Activated CD4-positive, alpha-beta memory T cell treated with anti-CD3 and anti-CD28 coated beads for 36 hours (primary cell): ENCODE measurements around the gene SLC25A10. TPM values are rescaled to one million over a fixed set of nuclear protein-coding genes. Genes with fewer than 3 reads are reported as not detected.
"Not testable (repeated sequence)": the region's sequence is repeated elsewhere in the genome, so short reads cannot be mapped to it uniquely, and the experiment has no call there.

Source experiments
- CTCF ChIA-PET: fragments of 350-600 bp; sonication (Branson Sonifier 250); formaldehyde crosslinking; loops from one replicate; lab custom pipeline; 2021; ENCODE audit warnings: antibody characterized with exemption, inconsistent platforms; lab: Charles Lee
- POLR2A ChIA-PET: fragments of 350-600 bp; sonication (Branson Sonifier 250); formaldehyde crosslinking; loops from one replicate; lab custom pipeline; 2021; ENCODE audit warnings: antibody characterized with exemption; lab: Charles Lee
- DNase-seq: peaks from one replicate; pipeline ENCODE4 v3.0.0-alpha.2; 2020
- H3K27ac Mint-ChIP-seq: one replicate; pipeline ENCODE4 v1.8.0; 2021; ENCODE audit warnings: mixed read lengths
- H3K27me3 Mint-ChIP-seq: one replicate; pipeline ENCODE4 v1.8.0; 2021; ENCODE audit warnings: mixed read lengths
- H3K36me3 Mint-ChIP-seq: one replicate; pipeline ENCODE4 v1.8.0; 2021; ENCODE audit warnings: mixed read lengths
- H3K4me1 Mint-ChIP-seq: one replicate; pipeline ENCODE4 v1.8.0; 2021; ENCODE audit warnings: low read depth, mixed read lengths
- H3K4me3 Mint-ChIP-seq: one replicate; pipeline ENCODE4 v1.8.0; 2021; ENCODE audit warnings: mild to moderate bottlenecking, mixed read lengths
- H3K9me3 Mint-ChIP-seq: one replicate; pipeline ENCODE4 v1.8.0; 2021; ENCODE audit warnings: mixed read lengths
- intact Hi-C: fragments of 100-400 bp; cut with micrococcal nuclease; formaldehyde crosslinking; loops from one replicate; pipeline ENCODE4 v1.15.1; 2023
- total RNA-seq, 2 experiments: library from RNA; stranded (reverse); gene quantifications; one replicate each; pipeline ENCODE4 v1.2.3, GENCODE V29; 2021

The SLC25A10 gene
- total RNA-seq, 2 experiments from 2014 or later, result 25.1 to 25.7 TPM

DNA sequence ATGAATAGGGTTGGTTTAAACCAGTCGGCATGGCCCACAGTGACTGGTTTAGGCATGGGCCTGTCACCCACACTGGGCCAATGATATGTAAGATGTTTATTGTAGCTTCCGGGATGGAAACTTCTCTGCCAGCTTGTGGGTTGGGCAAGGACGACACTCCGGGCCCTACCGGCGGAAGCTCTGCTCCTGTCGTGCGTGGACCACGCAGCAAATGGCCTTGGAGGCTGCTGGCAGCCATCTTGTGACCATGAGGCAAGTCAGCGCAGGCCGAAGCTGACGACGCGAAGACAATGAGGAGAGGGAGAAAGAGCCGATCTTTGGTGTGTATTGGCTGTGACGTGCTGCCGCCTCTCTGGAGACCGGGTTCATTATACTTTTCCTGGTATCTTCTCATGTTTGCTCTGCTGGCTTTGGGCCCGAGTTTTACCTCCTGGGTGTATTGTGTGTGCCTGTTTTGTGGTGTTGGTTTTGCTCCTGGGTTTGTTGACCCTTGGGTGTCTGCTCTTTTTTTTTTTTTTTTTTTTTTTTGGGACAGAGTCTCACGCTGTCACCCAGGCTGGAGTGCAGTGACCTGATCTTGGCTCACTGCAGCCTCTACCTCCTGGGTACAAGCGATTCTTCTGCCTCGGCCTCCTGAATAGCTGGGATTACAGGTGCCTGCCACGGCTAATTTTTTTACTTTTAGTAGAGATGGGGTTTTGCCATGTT, 15.4 kb downstream of the SLC25A10 start:
- DNase-seq, result no peak
- H3K27me3 Mint-ChIP-seq, result peaks cover 25% of the 10 kb centered on the region
- CTCF ChIA-PET, result no interaction called here
- H3K9me3 Mint-ChIP-seq, result no peaks in the 10 kb centered on the region
- H3K4me1 Mint-ChIP-seq, result no peaks in the 10 kb centered on the region
- intact Hi-C loops, result no loop called here
- no peaks in the 10 kb centered on the region for H3K36me3 Mint-ChIP-seq
- no peak overlapping the region for H3K4me3 Mint-ChIP-seq
- POLR2A ChIA-PET, result no interaction called here
- H3K27ac Mint-ChIP-seq, result no peak overlapping the region

DNA sequence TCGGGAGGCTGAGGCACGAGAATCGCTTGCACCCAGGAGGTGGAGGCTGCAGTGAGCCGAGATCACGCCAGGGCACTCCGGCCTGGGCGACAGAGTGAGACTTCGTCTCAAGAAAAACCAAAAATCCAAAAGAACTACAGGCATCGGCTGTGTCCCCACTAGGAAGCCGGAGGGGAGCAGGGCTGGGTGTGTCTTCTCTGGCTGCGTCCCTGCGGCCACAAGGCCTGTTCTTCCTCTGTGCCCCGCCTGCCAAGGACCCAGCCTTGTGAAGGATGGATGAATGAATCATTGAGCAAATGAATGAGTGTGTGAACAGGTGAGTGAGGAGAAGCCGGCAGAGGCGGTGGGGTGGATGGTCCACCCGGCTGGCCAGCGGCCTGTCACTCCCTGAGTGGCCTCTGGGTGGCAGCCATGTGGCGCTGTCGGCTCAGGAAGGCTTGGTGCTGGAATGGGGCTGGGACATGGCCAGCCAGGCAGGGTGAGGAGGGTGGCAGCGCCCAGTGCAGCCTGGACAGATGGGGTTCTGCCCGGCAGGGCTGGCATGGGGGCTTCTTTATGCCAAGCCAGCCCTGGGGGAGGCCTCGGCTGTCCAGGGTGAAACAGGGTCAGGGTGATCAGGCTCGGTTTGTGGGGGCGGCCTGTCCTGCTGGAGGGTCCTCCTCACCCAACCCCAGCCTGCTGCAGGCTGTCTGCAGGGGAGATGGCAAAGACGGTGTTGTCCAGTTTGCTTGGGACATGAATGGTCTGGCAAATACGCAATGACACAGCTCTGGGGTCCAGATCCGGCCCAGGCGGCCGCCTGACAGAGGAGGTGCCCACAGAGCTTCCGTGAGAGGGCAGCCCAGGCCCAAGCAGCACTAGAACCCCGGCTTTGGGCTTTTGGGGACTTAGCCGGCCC, 21.7 kb downstream of the SLC25A10 start:
- H3K9me3 Mint-ChIP-seq, result no peaks in the 10 kb centered on the region
- H3K4me1 Mint-ChIP-seq, result peaks cover 10% of the 10 kb centered on the region
- peak; percentile 85 for DNase-seq
- ChIA-PET POLR2A (no interaction called here), CTCF (interaction anchor here (0.6 to 1.8 kb wide), 6 partner anchors 9 to 226 kb away, joined by 3 to 5 read pairs (median 3); no protein-coding TSS in a partner anchor)
- H3K27ac Mint-ChIP-seq, result no peak overlapping the region
- H3K4me3 Mint-ChIP-seq, result no peak overlapping the region
- intact Hi-C loops, result no loop called here
- peaks cover 23% of the 10 kb centered on the region for H3K27me3 Mint-ChIP-seq
- no peaks in the 10 kb centered on the region for H3K36me3 Mint-ChIP-seq

DNA sequence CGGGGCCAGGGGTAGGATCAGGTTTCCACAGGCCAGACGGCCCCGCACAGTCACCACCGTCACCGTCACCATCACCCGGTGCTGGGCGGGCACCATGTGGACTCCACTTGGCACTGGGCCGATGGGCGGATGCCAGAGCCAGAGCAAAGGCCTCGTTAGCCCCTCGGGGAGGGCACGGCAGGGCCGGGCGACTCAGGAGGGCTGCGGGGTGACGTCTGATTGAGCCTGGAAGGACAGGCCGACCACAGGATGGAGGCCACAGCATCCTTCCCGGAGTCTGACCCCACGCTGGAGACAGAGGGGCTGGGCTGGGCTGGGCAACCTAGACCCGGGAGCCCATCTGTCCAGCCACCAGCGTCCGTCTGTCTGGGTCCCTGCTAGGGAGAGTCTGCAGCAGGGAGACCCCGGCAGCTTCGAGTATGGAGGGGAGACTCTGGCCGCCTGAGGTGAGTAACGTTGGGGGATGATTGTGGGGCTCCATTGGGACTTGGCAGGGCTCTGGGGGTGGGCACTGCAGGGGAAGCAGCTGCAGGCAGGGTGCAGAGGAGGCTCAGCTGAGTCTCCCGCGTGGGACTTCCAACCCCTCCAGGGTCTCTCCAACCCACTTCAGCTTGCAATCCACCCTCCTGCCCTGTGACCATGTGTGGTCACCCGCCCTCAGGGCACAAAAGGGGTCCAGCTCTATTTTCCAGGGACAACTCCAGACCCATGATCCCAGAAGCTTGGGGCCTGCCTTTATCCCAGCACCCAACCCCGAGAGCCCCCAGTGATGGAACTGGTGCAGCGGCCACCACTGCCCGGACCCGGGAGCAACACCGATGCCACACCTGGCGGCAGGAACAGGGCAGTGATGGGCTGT, 22.6 kb downstream of the SLC25A10 start:
- no peaks in the 10 kb centered on the region for H3K36me3 Mint-ChIP-seq
- ChIA-PET CTCF (interaction anchor here (0.6 to 1.8 kb wide), 7 partner anchors 9 to 288 kb away, joined by 3 to 5 read pairs (median 4); partner anchors contain the start of genes CENPX, LRRC45 and MCRIP1), POLR2A (no interaction called here)
- no peaks in the 10 kb centered on the region for H3K9me3 Mint-ChIP-seq
- peaks cover 23% of the 10 kb centered on the region for H3K27me3 Mint-ChIP-seq
- DNase-seq, result no peak
- peaks cover 10% of the 10 kb centered on the region for H3K4me1 Mint-ChIP-seq
- H3K27ac Mint-ChIP-seq, result no peak overlapping the region
- no peak overlapping the region for H3K4me3 Mint-ChIP-seq
- intact Hi-C loops, result no loop called here

DNA sequence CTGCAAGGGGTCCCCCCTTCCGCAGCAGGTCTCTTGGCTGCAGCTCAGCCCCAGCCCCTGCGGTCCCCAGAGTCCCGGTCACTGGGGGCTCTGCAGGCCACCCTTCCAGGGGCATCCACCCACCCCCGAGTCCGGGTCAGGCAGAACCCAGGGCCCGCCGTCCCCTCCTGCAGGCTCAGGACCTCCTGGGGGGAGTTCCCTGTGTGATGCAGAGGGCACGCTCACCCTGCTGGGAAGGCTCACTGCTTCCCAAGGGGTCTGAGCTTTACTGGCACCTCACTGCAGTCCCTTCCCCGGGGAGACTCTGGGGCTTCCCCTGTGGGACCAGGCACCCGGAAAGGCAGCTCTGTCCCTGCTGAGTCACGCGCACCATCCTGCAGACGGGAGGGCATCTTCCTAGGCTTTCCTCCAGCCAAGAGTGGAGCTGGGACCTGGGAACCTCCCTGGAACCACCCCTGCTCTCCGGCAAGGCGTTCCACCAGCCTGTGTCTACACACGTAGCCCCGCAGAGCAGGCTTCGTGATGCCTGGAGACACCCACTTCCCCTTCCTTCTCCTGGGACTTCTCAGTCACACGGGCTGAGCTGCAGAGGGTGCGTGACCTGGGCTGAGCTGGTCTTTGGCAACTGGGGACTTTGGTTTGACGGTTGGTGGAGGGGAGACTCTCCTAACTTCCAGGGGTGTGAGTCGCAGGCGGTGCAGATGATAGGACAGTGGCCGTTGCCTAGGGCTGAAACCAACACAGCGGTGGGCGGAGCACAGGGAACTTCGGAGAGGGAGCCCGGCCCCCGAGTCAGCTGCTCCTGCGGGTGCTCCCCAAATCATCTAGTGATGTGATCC, 23.4 kb downstream of the SLC25A10 start:
- POLR2A ChIA-PET, result no interaction called here
- Mint-ChIP-seq H3K4me1 (peaks cover 10% of the 10 kb centered on the region), H3K9me3 (no peaks in the 10 kb centered on the region), H3K27ac (no peak overlapping the region), H3K4me3 (no peak overlapping the region), H3K36me3 (no peaks in the 10 kb centered on the region), H3K27me3 (peaks cover 23% of the 10 kb centered on the region)
- DNase-seq, result peak; percentile 27
- CTCF ChIA-PET, result interaction anchor here (0.6 to 1.6 kb wide), 6 partner anchors 22 to 287 kb away, joined by 3 to 5 read pairs (median 4); partner anchors contain the start of genes CENPX, LRRC45 and MCRIP1
- intact Hi-C loops, result no loop called here

DNA sequence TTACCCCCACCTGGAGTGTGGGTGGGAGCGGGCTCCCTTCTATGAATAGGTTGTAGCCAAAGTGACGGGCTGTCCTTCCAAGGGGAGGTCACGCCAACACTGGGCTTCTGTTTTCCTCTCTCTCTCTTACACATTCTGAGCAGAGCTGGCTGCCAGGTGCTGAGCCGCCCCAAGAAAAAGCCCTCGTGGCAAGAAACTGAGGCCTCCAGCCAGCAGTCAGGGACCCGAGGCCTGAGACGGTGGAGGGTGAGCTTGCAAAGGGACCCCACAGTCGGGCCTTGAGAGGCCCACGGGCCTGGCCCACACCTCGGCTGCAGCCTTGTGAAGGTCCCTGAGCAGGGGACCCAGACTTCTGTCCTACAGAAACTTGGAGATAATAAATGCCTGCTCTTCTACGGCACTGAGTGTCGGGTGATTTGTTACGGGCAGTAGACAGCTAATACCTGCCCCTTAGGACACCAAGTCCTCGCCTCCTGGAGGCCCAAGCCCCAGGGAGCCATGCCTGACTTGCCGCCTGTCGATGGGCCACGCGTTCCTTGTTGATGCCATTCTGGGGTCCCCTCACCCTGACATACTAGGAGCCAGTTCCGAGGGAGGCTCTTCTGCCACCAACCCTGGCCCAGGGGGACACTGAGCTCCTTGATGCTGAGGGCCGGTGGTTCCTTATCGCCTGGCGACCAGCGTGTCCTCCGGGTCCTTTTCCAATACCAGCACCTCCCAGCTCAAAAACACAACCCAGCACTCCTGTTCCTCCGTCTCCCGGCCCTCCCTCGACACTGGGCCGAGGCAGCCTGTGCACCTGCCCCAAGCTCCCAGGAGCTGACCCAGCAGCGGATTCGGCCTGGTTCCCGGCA, 26.1 kb downstream of the SLC25A10 start:
- CTCF ChIA-PET, result no interaction called here
- Mint-ChIP-seq H3K4me3 (no peak overlapping the region), H3K27me3 (peaks cover 12% of the 10 kb centered on the region), H3K4me1 (peaks cover 12% of the 10 kb centered on the region), H3K27ac (no peak overlapping the region), H3K36me3 (no peaks in the 10 kb centered on the region), H3K9me3 (no peaks in the 10 kb centered on the region)
- DNase-seq, result no peak
- intact Hi-C loops, result no loop called here
- POLR2A ChIA-PET, result no interaction called here

DNA sequence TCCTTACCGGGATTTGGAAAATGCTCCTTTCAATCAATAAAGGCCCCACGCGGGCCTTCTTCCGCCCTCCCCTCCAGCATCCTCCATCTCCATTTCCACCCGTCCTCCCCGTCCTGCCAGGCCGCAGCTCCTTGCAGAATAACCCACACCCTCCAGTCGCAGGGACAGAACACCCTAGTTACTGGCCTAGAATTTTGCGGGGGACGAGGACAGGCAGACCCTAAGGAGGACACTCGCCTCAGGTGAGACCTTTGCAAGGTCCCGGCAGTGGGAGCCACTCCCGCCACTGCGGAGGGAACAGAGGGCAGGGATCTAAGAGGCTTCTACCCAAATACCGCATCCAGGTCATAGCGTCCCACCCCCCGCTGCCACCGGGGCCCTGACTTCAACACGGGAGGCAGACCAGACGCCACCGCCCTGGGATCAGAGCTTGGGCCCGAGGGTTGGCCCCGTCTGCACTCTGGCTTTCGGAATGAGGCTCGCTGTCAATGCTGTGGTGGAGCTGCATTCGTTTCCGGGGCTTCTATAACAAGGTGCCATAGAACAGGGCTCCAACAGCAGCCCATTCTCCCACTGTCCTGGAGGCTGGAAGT, 26.8 kb downstream of the SLC25A10 start:
- CTCF ChIA-PET, result no interaction called here
- DNase-seq, result no peak
- intact Hi-C loops, result no loop called here
- H3K4me1 Mint-ChIP-seq, result peaks cover 8% of the 10 kb centered on the region
- peaks cover 7% of the 10 kb centered on the region for H3K27me3 Mint-ChIP-seq
- no peaks in the 10 kb centered on the region for H3K36me3 Mint-ChIP-seq
- no peak overlapping the region for H3K27ac Mint-ChIP-seq
- H3K9me3 Mint-ChIP-seq, result no peaks in the 10 kb centered on the region
- no peak overlapping the region for H3K4me3 Mint-ChIP-seq
- POLR2A ChIA-PET, result no interaction called here

DNA sequence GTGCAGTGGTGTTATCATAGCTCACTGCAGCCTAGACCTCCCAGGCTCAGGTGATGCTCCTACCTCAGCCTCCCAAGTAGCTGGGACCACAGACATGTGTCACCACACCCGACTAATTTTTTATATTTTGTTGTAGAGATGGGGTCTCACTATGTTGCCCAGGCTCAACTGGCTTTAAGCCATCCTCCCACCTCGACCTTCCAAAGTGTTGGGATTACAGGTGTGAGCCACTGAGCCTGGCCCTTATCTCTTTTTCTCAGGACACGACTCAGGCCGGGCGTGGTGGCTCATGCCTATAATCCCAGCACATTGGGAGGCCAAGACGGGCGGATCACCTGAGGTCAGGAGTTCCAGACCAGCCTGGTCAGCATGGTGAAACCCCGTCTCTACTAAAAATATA, 27.5 kb downstream of the SLC25A10 start:
- DNase-seq, H3K4me3 Mint-ChIP-seq, CTCF ChIA-PET, H3K27ac Mint-ChIP-seq, intact Hi-C loops, H3K27me3 Mint-ChIP-seq, POLR2A ChIA-PET, H3K36me3 Mint-ChIP-seq, H3K9me3 Mint-ChIP-seq, H3K4me1 Mint-ChIP-seq: not testable (repeated sequence)

DNA sequence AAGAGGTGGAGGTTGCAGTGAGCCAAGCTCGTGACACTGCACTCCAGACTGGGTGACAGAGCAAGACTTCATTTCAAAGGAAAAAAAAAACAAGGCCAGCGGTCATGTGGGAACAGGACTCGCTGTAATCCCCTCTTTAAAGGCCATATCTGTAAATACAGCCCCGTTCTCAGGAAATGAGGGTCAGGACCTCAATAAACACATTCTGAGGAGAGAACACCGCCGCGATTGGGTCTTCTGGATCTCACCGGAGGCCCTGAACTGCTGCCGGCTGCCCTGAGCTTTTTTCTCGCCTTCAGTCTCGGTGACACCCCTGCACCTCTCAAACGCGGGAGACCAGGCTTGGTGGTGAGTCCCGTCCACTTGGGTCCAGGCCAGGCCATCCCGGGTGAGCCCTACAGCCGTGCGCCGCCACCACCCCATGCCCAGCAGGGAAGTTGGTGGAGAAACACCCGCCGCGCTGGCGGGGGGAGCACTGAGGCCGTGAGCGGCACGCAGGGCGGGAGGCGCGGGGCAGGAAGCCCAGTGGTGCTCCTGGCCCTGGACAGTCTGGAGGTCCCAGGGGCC, 28.4 kb downstream of the SLC25A10 start:
- CTCF ChIA-PET, result no interaction called here
- Mint-ChIP-seq H3K27ac (no peak overlapping the region), H3K9me3 (no peaks in the 10 kb centered on the region), H3K4me3 (no peak overlapping the region), H3K27me3 (peaks cover 6% of the 10 kb centered on the region), H3K36me3 (no peaks in the 10 kb centered on the region), H3K4me1 (peaks cover 6% of the 10 kb centered on the region)
- intact Hi-C loops, result no loop called here
- POLR2A ChIA-PET, result interaction anchor here (0.5 kb wide), 1 partner anchor 102 kb away, joined by 3 read pairs; no protein-coding TSS in a partner anchor
- no peak for DNase-seq

DNA sequence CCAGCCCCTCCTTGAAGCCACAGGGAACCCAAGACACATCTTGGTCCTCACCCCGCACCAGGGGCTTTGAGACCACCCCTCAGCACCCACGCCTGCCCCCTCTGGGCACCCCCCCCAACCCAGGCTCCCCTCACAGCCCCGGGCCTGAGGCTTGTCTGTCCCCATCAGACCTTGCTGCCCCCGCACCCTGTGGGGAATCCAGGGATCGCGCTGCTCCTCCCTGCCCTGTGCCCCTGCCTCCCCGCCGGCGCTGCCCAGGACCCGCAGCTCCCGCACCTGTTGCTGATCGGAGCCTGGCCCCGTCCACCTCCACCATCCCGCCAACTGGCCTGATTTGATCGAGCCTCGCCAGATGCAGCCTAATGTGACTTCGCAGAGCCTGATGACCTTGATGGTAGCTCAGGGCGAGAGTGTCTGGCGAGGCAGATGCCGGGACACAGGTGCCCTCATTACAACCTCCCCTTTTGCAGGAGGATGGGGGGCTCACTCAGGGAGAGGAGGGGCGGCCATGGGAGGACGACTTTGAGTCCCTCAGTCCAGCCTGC, 29.0 kb downstream of the SLC25A10 start:
- intact Hi-C loops, result no loop called here
- no peaks in the 10 kb centered on the region for H3K9me3 Mint-ChIP-seq
- peaks cover 3% of the 10 kb centered on the region for H3K27me3 Mint-ChIP-seq
- ChIA-PET POLR2A (no interaction called here), CTCF (no interaction called here)
- no peak overlapping the region for H3K27ac Mint-ChIP-seq
- H3K4me1 Mint-ChIP-seq, result peaks cover 2% of the 10 kb centered on the region
- H3K4me3 Mint-ChIP-seq, result no peak overlapping the region
- no peaks in the 10 kb centered on the region for H3K36me3 Mint-ChIP-seq
- DNase-seq, result no peak
